HG03342 (cell line): Measurements from ENCODE around the gene COQ8A.

ENCODE experiments used
- ATAC-seq: cut with Tn5 transposase; IDR thresholded peaks from one replicate; pipeline ENCODE4 v1.9.1; 2021; ENCODE audit warnings: mild to moderate bottlenecking, moderate library complexity; ENCODE audit not compliant: unreplicated experiment

Gene COQ8A

DNA sequence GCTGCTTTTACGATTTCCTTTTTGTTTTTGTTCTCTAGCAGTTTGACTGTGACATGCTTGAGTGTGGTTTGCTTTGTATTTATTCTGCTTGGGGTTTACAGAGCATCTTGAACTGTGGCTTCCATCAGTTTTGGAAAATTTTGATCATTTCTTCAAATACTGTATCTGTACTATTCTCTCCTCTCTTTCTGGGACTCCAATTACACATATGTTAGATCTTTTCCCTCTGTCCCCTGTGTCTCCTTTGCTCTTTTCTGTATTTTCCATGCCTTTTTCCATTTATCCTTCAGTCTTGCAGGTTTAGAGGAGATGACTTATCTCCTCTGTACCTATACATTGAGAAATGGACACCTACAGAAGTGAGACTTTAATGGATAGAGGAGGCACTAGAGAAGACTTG, 31.7 kb downstream of the COQ8A start:
- no peak for ATAC-seq

DNA sequence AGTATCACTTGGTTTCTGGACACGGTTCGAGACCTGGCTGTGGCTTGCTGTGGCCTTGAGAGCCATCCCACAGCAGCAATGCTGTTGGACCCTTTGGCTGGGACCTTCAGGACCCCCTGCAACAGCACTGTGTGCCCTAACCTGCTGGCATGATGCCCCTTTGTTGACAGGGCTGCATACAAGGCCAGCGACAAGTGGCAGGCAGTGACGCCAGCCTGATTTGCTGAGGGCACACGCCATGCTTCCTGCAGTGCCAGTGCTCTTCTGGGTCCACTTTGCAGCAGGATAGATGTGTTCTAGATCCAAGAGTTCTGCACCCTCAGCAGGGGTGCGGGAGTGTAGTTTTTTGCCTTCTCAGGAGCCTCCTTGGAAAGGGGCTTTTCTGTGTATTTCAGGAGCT, 32.8 kb downstream of the COQ8A start:
- no peak for ATAC-seq

DNA sequence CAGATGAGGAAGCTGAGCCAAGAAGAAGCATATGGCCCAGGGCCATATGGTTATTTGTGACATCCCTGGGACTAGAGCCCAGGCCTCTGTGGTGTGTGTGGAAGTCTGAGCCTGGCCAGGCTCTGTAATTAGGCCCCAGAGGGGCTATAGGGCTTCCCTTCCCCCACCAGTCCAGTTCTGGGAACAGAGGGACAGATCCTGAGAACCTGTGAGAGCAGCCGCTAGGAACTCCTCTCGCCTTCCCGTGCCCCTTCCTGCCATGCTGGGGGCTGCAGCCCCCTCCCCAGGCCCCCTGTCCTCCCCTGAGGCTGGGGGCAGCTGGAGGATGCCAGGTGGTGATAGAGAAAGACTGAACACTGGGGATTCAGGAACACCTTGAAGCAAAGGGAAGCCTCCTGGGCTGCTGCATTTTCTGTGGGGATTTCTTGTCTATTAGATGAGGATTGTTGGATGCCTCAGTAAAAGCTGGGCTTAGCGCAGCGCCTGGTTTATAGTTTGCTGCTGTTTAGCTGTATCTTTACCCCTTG, 33.3 kb downstream of the COQ8A start:
- ATAC-seq: no peak

DNA sequence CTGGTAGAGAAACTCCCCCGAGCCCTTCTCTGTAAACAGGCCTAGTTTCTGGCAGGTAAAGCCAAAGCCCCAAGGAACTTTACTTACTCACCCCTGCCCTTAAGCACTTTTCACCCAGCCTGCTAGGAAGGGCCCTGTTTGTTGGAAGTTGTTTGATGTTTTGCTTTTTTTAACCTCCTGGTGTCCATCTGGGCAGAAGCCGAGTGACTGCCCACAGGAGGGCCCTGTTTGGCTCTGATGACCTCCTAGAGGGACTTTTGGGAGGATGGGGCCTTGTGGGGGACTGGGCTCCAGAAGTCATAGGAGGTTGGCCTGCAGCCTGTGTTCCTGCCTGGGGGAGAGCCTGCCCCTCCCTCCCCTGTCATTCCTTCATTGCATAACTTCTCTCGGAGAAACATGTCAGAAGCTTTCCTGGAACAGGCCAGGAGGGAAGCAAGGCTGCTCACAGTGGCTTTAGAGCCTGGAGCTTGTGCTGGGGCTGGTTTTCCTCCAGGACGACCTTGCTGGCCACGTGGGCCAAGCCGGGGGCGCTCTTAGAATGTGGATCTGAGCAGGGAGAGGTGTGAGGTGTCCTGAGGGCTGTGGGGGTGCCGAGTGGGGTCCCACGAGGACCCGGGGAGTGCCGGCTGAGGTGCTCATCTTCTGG, 33.9 kb downstream of the COQ8A start:
- no peak for ATAC-seq

DNA sequence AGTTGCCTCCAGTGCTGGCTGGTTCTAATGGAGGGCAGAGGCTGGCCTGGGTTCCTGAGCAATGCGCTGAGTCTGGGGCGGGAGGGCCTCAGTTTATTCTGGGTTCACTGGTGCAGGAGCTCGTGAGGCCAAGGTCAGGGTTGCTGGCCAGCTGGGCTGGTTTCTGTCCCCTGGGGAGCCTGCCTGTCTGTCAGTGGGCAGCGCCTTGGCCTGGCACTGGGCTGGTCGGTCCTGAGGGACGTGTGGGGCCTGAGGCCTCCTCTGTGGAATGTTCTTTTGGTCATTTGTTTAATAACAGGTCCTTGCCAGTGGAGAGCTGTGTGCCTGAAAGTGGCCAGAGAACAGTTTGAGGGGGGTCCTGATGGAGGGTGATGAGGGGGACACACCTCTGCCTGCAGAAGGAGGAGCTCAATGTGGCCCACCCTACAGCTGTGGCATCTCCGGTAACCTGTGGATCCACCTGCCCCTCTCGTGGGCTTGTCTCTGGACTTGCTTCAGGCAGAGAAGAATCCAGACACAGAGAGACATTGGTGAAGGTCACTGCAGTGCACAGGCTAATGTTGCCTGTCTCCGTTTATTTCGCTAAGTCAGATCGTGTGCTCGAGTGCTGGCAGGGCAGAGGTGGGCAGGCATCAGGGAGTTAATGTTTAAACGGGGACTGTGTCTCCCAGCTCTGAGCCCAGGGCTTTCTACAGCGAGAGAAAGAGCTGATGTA, 34.6 kb downstream of the COQ8A start:
- no peak for ATAC-seq

DNA sequence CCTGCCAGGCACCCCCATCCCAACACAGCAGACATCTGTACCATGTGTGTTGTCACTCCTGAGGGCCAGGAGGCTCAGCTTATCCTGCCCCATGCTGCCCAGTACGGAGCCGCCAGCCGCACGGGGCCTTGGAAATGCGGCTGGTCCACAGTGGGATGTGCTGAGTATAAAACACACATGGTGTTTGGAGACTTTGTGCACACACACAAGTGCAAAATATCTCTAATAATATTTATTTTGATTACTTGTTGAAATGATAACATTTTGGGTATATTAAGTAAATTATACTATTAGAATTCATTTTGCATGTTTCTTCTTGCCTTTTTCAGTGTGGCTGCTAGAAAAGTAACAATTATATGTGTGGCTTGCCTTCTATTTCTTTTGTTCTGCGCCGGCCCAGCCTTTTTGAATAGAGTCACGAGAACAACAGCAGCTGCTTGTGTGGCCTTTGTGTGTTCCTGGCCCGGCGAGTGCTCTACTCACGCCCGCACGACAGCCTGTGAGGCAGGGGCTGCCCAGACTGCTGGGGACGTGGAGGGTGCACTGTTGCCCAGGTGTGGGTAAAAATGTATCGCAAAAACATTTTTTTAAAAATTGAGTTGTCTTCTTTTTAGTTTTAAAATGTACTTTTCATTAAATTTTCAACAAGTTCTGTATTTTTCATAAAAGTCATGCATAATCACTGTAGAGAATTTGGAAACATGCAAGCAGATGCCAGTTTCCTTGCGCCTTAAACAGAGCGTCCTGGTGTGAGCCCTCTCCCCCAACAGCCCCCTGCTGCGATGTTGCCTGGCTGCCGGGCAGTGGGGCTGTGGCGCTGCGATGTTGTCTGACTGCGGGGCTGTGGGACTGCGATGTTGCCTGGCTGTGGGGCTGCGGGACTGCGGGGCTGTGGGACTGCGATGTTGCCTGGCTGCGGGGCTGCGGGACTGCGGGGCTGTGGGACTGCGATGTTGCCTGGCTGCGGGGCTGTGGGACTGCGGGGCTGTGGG, 35.5 kb downstream of the COQ8A start:
- ATAC-seq: no peak

DNA sequence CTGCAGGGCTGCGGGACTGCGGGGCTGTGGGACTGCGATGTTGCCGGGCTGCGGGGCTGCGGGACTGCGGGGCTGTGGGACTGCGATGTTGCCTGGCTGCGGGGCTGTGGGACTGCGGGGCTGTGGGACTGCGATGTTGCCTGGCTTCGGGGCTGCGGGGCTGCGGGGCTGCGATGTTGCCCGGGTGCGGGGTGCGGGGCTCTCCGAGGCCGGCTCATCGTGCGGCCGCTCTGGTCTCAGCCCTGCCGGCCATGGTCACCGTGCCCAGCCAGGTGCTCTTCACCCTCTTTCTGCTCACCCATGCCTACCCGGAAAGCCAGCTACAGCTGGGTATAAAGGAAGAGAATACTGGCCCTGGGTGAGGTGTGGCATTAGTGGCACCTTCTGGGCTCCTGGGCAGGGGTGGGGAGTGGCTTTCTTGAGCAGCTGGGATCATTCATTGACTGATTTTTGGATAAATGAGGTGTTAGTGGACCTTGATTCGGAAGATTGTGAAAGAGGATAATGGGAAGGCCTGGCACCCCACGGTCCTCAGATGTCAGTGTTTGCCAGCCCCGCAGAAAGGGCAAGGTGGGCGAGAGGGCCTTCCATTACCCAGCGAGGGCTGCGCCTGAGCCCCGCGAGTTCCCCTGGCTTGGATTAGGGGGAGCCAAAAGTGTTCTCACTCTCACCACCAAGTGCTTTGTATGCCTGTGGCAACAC, 36.3 kb downstream of the COQ8A start:
- no peak for ATAC-seq

DNA sequence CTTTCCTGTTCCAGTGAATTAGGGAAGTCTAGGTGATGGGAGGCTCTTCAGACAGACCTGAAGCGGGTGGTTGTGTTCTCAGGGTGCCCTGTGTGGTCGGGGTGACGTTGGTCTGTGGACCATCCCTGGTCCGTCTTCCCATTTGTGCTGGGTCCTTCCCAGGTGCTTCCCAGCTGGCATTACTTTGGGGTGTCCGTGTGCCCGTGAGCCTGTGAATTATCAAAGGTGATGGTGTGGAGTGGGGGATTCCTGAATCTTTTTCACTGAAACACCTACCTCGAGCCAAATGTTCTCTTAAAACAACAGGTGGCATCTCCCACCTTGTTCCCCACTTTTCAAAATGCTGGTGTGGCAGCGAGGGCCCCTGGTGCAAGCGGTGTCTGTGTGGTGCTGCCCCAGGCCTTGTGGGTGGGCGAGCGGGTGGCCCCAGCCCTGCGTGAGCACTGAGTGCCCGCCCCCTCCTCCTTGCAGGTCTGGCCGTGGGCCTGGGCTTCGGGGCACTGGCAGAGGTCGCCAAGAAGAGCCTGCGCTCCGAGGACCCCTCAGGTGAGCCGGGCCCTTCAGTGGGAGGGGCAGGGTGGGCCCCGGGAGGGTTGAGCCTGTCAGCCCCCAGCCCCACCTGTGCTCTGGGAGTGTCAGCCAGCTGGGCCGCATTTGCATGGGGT, 37.0 kb downstream of the COQ8A start:
- ATAC-seq: no peak

DNA sequence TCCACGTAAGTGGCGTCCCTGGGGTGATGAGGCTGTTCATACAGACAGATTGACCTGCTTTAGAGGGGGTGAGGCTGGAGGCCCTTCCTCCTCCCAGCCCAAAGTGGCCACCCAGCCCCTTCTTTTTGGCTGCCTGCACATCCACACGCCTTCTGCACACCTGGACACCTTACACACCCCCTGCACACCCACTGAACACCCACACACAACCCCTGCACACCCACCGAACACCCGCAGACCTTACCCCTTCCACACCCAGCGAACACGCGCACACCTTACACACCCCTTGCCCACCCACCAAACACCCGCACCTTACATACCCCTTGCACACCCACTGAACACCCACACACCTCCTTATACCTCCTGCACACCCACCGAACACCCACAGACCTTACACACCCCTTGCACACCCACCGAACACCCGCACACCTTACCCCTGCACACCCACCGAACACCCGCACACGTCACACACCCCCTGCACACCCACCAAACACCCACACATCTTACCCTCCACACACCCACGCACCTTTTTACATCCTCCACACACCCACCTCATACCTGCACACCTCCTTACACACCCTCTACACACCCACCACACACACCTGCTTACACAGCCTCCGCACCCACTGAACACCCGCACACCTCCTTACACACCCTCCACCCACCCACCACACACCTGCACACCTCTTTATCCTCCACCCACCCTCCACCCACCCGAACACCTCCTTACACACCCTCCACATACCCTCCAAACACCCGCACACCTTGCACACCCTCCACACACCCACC, 37.7 kb downstream of the COQ8A start:
- ATAC-seq: no peak

DNA sequence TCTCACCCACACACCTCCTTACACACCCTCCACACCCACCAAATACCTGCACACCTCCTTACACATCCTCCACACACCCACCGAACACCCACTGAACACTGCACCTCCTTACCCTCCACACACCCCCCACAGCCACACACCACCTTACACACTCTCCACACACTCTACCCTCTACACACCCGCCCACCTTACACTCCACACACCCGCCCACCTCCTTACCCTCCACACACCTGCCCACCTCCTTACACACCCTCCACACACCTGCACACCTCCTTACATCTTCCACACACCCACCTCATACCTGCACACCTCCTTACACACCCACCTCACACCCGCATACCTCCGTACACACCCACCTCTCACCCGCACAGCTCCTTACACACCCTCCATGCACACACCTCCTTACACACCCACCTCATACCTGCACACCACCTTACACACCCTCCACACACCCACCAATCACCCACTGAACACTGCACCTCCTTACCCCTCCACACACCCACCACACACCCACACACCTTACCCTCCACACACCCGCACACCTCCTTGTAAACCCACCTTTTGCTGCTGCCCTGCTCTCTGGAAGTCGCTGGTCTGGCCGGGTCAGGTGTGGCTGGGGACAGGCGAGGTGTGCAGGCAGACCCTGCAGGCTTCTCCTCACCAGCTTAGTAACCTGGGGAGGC, 38.5 kb downstream of the COQ8A start:
- ATAC-seq: no peak

DNA sequence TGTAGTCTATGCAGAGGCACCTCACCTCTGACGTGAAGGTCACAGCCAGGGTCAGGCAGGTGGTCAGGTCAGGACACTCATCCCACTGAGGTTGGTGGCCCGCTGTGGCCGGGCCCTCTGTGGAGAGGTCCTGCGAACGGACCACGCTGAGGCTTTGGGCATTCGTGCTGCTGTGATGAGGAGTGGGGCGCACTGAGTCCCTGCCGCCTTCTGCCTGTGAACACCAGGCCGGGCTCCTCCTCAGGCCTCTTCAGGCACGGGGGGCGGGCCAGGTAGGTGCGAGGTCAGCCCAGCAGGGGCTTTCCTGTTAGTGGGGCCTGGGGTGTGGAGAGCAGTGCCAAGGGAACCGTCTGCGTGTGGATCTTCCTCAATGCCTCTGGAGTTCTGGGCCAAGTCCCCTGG, 39.0 kb downstream of the COQ8A start:
- ATAC-seq: no peak

DNA sequence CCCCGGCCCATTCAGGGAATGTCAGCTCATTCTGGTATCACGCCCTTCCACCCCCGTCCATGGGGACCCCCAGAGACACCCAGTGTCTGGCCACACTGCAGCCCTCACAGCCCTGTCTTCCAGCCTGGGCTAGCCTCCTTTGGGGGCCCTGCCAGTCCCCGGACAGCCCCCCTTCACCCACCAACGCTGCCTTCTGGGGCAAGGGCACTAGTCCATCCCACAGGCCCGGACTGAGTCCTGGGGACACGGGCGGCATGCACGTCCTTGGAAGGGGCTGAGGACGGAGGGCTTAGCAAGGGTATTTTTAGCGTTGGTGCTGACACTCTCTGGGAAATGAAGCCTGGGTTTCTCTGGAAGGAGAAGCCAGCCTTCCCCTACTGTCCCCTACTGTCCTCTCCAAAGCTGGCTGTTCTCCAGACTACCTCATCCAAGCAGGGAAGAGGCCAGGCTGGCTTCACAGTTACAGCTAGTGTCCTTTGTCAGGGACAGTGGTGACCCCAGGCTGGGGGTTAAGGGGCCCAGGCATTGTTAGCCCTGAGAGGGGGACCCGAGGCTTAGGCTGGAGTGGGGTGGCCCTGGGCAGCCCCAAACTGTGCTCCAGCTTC, 39.5 kb downstream of the COQ8A start:
- ATAC-seq: no peak

DNA sequence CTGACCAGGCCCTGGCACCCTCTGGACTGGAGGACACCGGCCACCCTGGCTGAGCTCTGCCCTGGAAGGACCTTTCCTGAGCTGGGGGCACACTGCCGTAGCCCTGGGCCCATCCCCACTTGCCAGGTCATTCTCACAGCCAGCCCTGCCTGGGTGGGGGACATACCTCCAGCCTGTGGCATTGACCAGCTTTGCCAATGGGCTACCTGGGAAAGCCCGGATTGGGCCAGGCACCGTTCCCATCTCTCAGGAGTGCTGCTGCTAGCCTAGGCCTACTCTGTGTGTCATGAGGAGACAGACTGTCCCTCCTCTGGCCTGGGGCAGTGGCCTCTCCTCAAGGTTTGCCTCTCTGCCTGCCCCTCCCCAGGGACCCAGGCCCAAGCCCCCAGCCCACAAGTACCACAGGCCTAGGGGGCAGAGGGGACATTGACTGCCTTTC, 40.0 kb downstream of the COQ8A start:
- ATAC-seq: no peak

DNA sequence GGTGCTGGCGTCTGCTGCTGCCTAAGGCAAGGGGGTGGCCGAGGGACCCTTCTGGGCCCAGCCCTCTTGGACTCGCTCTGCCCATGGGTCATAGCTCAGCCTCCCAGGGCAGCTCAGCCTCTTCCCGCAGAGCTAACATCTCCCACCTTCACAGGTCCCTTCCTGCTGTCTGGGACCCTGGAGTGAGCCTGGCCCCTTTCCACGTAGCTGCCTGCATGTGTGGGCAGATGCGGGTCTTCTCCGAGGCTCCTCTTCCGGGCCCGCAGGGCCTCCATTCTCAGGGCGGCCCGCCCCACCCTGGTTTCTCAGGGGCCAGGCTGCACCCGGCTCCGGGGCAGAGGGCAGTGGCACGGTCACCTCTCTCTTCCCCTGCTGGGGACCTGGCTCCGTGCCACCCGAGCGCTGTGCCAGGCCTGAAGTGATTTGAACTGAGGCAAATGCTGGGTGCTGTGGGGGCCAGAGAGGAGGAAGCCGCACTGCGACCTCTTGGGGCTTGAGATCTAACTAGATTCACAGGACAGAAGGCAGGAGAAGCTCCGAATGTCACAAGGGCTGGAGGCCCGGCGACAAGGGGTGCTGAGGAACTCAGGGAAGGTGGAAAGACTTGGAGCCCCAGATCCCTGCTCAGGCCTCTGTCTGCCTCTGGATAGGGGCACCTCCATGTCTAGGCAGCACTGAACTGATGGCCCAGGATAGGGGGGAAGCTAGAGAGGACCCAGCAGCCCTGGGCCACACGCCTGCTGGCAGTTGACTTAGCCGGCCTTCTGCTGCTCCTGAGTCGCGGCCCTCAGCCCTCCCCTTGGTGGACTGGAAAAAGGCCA, 40.7 kb downstream of the COQ8A start:
- ATAC-seq: no peak

DNA sequence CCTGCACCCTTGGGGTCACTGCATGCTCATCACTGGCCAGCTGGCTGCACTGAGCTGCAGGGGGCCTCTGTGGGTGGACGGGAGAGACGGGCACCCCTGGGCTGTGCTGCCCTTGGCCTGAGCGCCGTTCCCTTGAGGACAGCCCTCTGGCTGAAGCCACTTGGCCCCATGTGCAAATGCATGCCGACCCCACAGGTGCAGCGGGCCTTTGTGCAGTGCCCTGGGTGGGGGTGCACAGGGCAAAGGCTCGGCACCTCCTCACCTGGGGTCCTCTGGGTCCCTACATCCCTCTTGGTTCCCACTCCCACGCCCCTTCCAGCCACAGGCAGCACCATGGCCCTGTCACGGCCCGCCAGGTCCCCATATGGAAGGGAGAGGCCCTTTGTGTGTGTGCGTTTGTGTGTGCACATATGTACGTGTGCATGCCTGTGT, 41.3 kb downstream of the COQ8A start:
- ATAC-seq: no peak

DNA sequence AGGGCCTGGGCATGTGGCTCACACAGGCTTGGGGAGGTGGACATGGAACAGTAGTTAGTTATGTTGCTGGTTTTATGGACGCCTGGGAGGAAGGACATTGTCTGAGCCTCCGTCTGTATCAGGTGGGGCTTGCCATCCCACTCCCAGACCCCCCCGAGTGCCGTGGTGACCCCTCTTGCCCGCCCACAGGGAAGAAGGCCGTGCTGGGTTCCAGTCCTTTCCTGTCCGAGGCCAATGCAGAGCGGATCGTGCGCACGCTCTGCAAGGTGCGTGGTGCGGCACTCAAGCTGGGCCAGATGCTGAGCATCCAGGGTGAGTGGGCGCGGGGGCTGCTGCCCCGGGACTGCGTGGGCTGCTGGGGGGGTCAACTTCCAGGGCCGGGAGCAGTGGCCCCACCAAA, 41.7 kb downstream of the COQ8A start:
- no peak for ATAC-seq

DNA sequence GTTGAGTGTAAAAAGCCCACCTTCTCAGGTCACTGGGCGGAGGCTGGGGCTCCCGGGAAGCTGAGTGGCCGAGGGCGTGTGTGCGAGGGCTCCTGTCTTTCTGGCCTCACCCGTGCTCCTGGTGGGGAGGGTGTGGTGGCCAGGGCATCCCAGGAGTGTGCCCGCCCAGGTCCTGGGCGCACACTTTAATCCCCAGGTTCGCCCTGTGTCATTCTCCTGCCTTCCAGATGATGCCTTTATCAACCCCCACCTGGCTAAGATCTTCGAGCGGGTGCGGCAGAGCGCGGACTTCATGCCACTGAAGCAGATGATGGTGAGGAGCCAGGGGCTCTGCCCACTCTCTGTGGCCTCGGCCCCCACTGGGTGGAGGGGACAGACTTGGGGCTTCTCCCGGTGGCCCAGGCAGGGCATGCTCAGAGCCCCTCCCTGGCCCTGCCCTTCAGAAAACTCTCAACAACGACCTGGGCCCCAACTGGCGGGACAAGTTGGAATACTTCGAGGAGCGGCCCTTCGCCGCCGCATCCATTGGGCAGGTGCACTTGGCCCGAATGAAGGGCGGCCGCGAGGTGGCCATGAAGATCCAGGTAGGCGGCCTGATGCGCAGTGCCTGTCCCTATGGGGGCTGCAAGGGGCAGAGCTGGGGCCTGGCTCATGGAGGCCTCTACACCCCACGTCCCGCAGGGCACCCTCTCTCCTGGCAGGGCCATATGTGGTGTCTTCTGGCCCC, 42.5 kb downstream of the COQ8A start:
- ATAC-seq: no peak
